Stimulated activated CD4-positive, alpha-beta T cell treated with anti-CD3 and anti-CD28 coated beads, Interleukin-15, amount 100 ng/mL, for 1 hour (primary cell): ENCODE measurements around the gene MMP20.

Experiments used
- DNase-seq, 2 donors: peaks; one replicate each; pipeline ENCODE4 v3.0.0-alpha.2; 2020; ENCODE audit warnings: low read depth in 1 of 2, low spot score in 1 of 2

MMP20 gene

DNA sequence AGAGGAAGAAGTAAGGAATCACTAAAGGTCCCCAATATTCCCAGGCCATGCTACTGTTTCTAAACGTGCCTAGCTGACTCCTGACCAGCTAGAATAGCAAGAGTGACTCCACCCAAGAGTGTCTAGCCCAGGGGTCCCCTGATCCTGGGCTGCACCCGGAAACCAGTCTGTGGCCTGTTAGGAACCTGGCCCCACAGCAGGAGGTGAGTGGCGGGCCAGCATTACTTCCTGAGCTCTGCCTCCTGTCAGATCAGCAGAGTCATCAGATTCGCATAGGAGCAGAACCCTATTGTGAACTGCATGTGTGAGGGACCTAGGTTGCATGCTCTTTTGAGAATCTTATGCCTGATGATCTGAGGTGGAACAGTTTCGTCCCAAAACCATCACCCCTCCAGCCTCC, 2.0 kb downstream of the MMP20 start:
- DNase-seq: no peak

DNA sequence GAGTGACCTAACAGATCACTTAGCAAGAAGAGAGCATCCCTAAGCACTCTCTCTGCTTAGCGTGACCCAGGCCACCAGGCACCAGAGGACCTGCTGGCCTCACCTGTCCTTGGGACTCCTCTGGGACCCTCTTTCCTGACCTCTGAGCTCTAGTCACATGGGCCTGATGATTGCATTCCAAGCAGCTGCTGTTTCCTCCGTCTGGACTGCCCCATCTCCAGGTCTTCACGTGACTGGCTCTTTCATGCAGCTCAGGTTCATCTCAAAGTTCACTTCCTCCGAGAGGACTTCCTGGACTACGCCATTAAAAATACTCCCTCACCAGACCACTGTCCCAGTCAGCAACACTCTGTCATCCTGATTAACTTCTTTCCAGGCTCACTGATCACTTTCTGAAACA, 2.9 kb downstream of the MMP20 start:
- DNase-seq: no peak

DNA sequence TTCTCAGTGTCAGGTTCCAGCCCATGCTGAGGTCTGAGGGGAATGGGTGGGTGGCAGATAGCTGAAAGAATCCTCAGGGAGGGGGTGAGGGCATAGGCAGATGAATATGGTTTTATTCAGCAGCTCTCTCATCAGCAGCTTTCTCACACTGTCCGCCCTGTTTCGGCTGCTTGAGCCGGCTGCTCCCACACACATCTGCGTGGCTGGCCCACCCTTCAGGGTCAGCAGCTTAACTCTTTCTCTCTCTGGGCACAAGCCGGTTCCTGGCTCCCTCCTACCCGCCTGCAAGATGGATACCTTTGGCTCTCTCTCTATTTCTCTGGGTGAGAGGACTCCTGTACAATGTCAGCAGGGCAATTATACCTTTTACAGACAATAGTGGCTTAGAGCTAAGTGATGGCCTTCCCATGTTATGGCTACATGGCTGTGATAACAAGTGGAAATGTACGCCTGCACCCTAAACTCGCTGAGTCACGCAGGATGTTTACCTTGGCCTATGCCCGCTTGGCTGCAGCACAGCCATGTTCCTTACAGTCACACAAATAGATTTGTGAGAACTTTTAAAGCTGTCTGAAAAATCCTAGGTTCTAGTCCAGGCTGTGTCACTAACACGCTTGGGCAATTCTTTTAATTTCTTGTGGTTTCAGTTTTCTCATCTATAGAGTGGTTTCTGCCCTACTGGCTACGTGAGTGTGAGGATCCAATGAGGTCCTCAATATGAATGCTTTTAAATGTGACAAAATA, 4.1 kb downstream of the MMP20 start:
- DNase-seq: no peak

DNA sequence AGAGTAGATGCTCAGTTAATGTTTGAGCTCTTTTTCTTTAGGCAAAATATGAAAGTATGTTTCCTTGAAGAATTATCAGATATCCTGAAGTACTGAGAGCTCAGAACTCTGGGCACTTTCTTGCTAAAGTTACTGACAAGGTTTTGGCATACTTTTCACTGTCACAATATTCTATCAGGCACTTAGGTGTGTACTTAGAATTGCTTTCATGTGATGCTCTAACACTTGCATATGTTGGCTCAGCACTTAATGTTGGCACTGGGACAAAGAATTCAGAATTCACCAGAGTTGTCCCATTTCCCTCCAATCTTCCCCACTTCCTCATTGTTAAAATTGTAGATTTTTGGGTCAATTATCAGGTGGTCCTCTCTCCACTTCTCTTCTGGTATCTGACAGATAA, 5.0 kb downstream of the MMP20 start:
- no peak for DNase-seq

DNA sequence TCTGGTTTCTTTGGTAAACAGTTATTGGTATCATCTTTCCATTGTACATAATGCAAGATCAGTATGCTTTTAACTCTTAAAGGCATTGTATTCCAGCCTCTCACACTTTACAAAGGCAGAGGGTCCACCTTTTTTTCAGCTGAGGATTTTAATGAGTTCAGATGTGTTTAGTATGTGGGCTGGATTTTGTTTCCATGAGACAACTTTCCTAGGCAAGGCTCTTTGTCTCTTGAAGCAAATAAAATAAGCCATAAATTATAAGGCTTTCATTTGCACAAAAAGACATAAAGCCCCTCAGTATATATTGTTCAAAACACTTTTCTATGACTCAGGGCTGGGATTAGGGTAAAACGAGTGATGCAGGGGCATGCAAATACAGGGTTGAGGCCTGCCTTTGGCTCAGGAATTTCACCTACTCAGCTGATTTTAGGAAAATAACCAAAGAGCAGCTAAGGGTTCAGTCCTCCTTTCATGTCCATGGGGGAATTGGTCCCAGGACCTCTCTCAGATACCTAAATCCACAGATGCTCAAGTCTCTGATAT, 7.6 kb downstream of the MMP20 start:
- no peak for DNase-seq

DNA sequence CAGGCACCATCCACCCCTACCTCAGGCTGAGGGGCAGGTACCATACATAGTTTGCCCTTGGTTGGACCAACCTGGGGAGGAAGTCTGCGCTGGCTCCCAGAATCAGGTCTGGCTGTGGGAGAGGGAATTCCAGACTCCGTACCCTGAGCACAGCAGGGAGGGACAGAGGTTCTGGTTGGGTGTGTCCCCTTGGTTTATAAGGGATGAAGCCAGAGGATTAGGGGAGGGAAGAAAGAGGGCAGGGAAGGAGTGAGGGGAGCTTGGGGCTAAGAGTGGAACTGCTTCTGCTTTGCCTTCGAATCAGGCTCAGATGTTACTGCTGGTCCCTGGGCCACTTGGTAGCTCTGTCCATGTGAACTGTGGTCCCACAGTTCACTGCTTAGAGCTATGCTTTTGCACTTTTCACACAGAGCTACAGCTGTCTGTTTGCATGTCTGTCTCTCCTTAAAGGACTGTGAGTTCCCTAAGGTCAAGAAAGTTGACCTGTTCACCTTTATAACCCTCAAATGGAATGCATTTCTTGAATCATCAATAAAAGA, 9.2 kb downstream of the MMP20 start:
- no peak for DNase-seq

DNA sequence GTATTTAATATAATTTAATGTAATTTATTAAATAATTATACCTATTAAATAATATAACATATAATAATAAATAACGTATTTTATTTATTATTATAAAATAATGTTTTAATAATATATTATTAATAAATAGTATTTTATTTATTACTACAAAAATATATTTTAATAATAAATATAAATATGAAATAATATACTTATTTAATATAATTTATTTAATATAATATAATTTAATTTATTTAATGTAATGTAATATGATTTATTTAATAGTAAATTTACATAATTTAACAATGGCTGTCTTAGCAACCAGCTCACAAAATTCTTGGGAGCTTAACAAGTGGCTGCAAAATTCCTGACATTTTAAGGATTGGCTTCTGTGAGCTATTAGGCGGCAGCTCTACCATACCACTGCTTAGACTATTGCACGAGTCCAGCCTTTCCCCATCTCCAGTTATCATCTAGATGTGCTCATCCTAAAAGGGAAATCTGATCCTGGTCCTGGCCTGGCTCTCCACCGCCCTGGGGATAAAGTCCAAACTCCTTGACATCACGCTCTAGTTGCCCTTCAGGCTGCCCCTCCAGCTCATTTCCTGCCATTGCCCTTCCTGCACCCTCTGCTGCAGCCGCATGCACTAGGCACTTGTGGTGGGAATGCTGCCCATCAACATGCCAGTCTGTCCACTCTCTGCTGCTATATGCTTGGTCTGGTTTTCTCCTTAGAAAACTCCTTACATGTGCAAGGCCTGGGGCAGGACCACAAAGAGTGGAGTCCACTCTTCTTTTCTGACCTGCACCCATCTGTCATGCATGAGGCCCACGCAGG, 9.8 kb downstream of the MMP20 start:
- DNase-seq: no peak

DNA sequence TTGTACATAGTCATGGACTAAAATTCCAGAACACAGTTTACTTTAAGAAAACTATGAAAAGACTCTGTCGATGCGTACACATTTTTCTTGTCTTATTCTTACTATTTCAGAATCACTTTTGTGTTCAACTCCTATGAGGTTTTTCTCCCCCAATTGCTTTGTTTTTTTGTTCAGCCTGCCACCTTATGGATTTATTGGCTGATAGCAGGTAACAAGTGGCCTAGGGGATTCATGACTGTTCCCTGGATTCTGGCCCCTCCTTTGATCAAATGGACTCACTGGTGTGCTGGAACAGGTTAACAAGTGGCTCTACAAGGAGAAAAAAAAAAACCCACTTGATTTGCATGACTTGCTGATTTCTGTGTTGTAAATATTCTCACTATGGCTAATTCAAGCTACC, 10.6 kb downstream of the MMP20 start:
- DNase-seq: no peak

DNA sequence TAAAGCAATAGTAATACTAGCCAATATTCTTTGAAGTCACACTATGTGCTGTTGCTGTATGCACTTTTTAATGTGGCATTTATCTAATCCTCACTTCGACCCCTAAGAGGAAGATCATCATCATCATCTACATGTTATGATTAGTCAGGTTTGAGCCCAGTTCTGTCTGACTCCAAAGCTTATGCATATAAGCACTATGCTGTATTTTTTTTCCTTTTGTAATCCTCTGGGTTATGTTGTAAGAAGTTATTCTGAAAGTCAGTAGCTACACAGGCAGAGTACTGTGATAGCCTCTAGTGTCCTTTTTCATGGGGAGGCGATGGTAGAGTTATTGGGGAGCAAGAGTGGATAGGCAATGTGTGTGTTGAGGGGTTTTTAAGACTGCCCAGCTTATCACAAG, 11.1 kb downstream of the MMP20 start:
- no peak for DNase-seq

DNA sequence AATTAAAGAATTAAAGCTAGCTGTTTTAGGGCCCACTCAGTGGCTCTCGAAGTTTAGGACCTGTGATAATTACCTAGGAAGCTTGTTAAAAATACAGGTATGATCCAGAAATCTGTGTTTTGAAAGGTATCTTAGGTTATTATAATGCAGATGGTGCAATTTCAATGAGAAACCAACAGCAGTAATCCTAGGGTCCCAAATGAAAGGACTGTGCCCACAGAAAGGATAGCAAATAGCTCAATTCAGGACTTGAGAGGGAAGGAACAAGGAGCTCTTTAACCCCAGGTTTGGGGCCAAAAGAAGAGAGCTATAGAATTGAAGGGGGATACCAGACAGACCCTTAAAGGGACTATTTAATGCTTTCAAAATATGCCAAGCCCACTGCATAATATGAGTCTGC, 11.7 kb downstream of the MMP20 start:
- no peak for DNase-seq

DNA sequence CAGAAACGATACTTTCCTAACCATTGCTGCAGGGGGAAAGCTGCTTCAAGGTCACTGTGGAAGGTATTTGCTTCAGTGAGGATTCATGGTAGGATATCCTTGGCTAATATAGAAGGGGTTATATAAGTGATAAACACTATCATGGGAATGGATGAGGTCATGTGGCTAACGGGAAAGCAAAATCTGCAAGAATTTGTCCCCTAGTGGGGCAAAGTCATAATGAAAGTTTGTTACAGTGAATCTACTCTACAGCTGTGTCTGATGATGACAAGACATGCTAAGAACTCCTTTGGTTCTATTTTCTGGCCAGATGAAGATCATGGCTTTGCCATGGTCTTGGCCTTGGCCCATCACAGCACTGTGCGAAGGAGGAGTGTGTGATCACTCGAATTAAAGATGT, 13.8 kb downstream of the MMP20 start:
- no peak for DNase-seq

DNA sequence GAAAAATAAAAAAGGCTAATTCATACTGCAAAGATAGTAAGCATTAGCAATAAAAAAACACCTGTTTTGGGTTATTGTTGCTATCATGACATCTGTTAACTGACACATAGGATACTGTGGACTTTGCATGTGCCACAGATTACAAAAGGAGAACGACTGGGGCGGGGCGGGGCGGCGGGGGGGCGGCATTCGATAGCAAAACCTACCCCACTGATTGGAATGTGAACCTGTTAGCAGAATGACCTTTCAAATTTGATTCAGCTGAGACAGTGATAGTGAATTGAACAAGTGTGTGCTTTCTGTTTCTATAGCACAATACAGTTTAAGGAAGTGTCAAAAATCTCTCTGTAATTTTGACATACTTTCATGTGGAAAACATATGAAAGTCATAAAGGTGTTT, 14.9 kb downstream of the MMP20 start:
- DNase-seq: no peak

DNA sequence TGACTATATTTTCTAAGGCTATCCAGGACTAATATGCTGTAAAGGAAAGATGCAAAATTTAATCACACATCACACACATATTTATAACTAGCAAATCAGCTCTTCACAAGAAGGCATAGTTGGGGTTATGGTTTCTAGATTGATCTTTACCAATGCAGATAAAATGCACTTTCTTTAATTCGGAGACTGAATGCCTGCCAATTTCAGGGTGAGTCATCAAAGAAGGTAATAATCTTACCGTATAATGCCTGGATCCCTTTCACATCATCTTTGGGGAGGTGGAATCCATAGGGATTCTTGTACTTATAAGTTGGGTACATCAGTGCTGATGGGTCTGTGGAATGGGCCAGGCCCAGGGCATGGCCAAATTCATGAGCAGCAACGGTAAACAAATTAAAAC, 16.4 kb downstream of the MMP20 start:
- DNase-seq: no peak

DNA sequence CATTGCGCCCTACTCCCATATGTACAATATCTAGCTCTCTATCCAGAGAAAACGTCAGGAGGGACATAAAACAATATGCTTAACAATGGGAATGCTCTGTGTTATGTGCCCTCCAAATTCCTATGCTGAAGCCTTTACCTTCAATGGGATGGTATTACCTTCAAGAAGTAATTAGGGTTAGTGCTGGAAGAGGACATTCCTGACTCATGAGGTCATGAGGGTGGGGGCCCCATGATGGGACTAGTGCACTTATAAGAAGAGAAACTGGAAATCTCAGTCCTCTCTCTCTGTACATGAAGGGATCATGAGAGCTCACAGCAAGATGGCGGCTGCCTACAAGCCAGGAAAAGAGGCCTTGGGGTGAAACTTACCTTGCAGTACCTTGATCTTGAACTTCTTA, 20.3 kb downstream of the MMP20 start:
- no peak for DNase-seq

DNA sequence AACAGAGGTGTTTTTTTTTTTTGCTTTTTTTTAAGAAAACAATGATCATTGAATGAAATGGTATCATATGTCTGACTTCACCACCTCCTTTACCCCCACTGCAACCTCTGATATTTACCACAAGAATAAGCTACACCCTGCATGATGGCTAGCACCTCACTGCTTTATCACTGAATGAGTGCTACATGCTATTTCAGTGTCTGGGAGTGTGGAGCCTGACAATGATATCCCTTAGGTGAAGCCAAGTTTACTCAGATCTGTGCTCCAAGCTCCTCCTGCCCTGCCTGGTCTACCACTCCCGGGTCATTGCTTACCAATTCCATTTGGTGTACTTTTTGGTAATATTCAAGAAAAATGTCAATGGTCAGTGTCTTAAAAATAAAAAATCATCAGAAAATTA, 21.1 kb downstream of the MMP20 start:
- no peak for DNase-seq

DNA sequence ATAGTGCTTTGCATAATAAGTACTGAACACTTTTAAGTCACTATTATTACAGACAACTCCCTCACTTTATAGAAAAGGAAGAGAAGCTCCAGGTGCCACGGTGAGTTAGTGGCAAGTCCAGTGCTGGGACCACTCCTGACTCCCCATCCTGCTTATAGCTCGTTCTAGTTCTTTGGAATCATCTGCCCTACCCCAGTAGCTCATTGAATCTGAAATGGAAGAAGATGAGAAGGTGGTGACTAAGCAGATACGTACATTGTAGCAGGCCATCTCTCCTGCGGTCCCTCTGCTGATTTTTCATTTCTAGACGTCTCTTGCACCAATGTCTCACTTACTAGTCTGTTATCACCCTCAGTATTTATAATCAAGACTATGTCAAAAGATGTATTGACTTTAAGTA, 21.6 kb downstream of the MMP20 start:
- DNase-seq: no peak

DNA sequence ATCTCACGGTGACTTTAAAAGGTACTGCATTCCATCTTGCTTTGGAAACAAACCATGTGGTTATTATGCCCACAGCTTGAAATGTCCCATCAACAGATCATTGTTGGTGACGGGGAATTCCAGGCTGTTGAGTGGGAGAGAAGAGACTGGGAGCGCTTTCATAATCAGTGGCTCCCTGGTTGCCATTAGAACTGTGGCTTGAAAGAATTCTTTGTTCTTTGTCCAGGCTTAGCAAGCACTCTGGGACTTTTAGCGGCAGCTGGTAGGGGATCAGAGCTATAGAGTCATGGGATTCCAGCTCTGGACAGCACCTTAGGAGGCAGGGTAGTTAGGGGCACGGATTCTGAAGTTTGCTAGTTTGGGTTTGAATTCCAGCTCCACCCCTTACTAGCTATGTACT, 22.0 kb downstream of the MMP20 start:
- no peak for DNase-seq

DNA sequence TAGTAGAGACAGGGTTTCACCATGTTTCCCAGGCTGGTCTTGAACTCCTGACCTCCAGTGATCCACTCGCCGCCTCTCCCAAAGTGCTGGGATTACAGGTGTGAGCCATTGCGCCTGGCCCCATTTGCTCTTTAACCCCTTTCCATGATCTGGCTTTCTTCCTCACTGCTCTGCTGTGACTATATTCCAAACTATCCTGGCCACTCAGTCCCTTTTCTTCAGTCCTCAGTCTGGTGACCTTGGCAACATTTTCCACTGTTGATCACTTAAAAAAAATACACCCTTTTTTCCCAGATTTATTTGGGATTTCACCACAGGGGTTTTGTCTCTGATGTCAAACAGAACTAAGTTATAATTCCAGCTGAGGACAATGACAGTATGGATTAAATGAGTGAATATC, 24.5 kb downstream of the MMP20 start:
- no peak for DNase-seq

DNA sequence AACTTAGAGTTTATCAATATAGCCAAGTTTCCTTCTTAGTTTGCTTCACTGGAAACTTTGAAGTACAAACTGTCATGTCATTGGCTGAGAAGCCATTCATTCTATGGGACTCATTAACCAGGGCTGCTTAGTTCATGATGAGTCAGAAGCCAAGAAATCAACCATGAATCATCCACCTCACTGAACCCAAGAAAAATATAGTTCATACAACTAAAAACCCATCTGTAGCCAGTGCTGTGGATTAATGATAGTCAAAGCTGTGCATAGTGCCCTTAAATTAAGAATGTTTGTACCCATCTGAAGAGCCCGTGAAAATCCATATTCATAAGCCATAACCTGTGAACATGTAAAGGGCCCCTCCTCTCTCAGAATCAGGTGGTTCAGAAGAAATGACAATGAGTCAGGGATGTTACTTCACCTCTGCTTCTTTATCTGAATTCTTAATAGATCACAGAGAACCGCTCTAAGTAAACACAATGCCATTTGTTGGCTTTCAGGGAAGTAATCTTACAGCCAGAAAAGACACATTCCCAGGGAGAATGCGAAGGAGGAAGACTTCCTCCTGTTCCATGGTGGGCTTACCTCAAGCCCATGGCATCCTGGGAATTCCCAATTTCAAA, 25.4 kb downstream of the MMP20 start:
- no peak for DNase-seq

DNA sequence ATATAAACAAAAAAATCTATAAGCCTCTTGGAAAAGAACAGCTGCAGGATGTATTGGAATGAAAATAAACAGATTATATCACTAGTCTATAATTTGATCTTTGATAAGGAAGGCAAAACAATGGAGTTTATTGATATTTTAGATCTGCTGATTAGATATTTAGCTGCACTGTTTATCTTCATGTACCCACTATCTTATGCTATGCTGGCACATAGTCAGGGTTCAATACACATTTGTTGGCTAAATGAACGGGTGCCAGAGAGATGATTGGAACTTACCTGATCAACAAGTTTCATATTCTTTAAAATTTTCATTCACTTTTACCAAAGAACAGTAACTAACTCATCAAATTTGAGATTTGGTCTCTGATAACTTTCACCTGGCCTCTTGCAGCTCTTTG, 26.9 kb downstream of the MMP20 start:
- DNase-seq: no peak

DNA sequence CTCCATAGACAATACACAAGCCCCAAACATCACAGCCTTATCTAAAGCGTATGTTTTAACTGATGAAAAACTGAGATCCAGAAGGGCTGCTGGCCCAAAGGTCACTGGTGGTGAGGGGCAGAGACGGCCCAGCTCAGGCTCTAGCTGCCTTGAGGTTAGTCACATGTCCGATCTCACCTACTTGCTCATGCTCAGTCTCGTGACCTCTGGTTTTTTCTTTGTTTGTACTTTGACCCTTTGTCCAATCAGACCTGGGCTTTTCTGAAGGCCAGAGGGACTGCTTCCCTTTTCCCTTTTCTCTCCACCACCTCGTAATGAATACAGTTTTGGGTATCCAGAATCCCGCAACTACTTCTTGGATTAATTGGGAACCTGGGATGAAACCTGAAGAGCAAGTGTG, 28.6 kb downstream of the MMP20 start:
- DNase-seq: no peak
